ENCODE data around the gene NTNG2.
"Not testable (repeated sequence)": the region's sequence is repeated elsewhere in the genome, so short reads cannot be mapped to it uniquely, and the experiment has no call there.

Gene NTNG2

DNA sequence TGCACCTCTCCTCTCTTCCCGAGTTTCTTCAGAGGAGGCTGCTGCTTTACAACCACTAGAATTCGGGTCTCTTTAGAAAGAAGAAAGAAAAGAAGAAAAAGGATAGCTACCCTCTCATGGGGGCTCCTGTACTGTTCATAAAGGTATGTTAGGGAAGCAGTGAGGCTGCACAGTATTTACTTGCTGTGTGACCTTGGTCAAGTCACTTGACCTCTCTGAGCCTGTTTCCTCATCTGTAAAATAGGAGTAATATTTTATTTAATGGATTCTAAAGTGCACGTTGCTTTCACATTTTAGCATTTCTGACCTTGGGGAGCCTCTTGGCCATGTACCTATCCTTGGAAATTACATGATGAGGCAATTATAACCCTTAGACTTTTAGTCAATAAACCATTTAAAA lies 104.2 kb downstream of the NTNG2 start:
- no peak for DNase-seq (ENCODE audit: low read depth)

DNA sequence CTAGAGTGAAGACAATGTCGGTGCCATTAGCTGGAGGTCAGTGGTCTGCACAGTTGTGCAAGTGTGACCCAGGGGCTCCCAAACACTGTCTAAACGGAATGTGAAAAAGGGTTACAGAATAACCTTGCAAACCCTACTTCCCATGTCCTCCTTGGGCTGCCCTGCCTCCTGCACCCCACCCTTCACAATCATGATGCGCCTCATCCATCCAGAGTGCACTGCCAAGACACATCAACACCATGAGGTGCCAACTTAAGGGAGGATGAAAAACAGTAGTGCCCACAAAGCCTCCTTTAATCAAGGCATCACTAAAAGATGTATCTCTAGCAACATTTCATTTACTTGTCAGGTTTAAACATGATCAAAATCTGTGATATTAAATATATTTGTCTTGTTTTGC lies 105.8 kb downstream of the NTNG2 start:
- no peak for DNase-seq (ENCODE audit: low read depth)

GRCh38 chr9:132268725-132269352 lies 107.0 kb downstream of the NTNG2 start:
- peak; percentile 21 for DNase-seq (ENCODE audit: low read depth)

DNA sequence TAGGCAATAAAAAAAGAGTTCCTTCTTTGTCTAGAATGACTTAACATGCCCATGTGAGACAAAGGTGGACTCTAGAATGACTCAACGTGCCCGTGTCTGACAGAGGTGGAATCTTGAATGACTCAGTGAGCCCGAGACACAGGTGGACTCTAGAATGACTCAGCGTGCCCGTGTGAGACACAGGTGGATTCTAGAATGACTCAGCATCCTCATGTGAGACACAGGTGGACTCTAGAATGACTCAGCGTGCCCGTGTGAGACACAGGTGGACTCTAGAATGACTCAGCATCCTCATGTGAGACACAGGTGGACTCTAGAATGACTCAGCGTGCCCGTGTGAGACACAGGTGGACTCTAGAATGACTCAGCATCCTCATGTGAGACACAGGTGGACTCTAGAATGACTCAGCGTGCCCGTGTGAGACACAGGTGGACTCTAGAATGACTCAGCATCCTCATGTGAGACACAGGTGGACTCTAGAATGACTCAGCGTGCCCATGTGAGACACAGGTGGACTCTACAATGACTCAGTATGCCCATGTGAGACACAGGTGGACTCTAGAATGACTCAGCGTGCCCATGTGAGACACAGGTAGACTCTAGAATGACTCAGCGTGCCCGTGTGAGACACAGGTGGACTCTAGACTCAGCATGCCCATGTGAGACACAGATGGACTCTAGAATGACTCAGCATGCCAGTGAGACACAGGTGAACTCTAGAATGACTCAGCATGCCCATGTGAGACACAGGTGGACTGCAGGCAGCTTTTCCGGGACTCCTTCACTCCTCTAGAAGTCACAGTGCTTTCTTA lies 108.1 kb downstream of the NTNG2 start:
- not testable (repeated sequence) for DNase-seq (ENCODE audit: low read depth)

GRCh38 chr9:132274861-132275260 lies 113.0 kb downstream of the NTNG2 start:
- DNase-seq (ENCODE audit: low read depth): no peak

GRCh38 chr9:132283165-132283564 lies 121.3 kb downstream of the NTNG2 start:
- no peak for DNase-seq (ENCODE audit: low read depth)

GRCh38 chr9:132283863-132284262 lies 122.0 kb downstream of the NTNG2 start:
- DNase-seq (ENCODE audit: low read depth): no peak

GRCh38 chr9:132287256-132287760 lies 125.5 kb downstream of the NTNG2 start:
- no peak for DNase-seq (ENCODE audit: low read depth)

DNA sequence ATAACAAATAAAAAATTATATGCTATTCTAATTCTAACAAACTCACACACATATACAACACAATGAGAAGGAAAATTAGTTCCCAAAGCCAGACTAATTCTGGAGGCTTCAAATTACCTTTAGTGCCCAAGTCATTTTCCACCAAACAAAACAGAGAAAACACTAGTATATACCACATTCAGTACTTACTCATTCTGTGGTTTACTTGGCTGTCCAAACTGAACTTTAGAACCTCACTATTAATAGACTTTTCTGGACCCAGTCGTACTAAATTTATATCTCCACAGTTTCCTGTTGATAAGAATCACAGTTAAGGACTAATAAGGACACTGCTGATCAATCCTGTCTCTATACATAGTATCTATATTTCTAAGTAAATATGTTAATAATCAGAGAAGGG lies 126.5 kb downstream of the NTNG2 start:
- DNase-seq (ENCODE audit: low read depth): no peak

DNA sequence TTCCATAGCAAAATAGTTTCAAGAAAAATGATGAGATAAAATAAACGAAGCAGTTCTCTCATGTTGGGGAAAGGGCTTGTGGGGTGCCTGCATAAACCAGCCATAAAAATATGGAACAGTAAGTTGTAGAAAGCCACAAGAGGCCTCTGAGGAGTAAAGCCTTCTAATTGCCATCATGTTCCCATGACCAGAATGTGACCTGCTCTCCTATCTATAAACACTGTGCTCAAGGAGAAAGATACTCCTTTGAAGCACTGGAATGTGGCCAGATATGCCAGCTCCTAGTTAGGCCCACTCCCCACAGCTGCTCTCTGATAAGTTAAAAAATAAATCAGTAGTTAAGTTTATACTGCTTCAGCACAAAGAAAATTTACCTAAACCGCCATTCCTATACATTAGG lies 127.1 kb downstream of the NTNG2 start:
- DNase-seq (ENCODE audit: low read depth): no peak

DNA sequence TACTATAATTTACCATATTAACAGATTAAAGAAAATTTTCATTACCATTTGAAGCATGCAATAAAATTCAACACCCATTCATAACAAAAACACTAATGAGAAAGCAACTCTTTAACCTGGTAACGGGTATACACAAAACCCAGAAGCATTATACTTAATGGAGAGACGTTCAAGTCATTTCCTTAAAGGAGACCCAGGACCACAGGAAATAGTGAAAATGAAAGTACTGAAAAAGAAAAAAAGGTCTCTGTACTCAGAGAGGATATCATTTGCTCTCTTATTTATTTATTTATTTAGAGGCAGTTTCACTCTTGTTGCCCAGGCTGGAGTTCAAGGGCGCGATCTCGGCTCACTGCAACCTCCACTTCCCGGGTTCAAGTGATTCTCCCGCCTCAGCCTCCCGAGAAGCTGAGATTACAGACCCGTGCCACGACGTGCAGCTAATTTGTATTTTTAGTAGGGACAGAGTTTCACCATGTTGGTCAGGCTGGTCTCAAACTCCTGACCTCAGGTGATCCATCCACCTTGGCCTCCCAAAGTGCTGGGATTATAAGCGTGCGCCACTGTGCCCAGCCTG lies 131.4 kb downstream of the NTNG2 start:
- no peak for DNase-seq (ENCODE audit: low read depth)

Measured in CMK (cell line).